ENCODE data around the gene GET3.

DNA sequence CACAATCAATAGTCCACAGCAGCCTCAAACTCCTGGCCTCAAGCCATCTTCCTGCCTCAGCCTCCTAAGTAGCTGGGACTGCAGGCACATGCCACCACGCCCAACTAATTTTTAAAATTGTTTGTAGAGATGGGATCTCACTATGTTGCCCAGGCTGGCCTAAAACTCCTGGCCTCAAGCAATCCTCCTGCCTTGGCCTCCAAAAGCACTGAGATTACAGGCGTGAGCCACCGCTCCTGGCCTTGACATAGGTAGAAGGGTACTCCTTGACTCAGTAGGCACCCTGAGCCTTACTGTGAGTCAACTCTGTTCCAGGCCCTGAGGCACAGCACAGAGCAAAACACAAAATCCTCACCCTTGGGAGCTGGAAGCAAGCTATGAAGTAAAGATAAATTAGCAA, 21.4 kb upstream of the GET3 start:
- TF ChIP-seq CTCF (IDR thresholded peaks at IDR 0.05; ENCODE audit: insufficient read depth, low read length, poor library complexity, severe bottlenecking) = no peak
- no peak for TF ChIP-seq EZH2phosphoT487 (conservative IDR thresholded peaks at IDR 0.05; ENCODE audit: low read length)

All from SU-DHL-6 (cell line).